Measurements from ENCODE around the gene TMEM126B. TPM values are rescaled to one million over a fixed set of nuclear protein-coding genes. Genes with fewer than 3 reads are reported as not detected.
"Not testable (repeated sequence)": the region's sequence is repeated elsewhere in the genome, so short reads cannot be mapped to it uniquely, and the experiment has no call there.

TMEM126B gene
- total RNA-seq, 1 experiment from 2014 or later, result 74.0 TPM

DNA sequence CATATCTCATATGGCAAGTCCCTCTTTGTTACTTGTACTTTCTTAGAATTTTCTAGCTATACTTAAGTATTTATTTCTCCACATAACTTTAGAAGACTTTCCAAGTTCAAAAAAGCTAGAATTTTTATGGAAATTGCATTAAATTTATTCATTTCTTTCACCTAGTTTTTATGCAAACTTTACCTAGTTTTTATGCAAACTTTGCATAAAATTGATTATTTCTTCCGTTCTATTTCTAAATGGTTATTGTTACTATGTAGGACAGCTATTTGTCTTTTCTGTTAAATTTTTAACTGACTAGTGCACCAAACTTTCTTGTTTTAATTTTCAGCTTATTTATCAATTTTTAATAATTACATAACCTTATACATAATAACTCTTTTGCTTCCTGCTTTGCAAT is 39.8 kb downstream of the TMEM126B start:
- H3K9ac ChIP-seq (ENCODE audit: extremely low read depth, insufficient read length, low read length), result no peak overlapping the region
- DNase-seq, result no peak
- no peaks in the 10 kb centered on the region for H4K20me1 ChIP-seq (ENCODE audit: control insufficient read depth, insufficient read depth, insufficient read length)
- Mint-ChIP-seq H3K27ac (no peak overlapping the region), H3K36me3 (ENCODE audit: insufficient read depth in 1 of 3, low read depth in 3 of 3) (peaks cover 15 to 17% (median 15%) of the 10 kb centered on the region in 3 experiments), H3K9me3 (peaks cover 22 to 24% of the 10 kb centered on the region in 2 experiments), H3K4me3 (no peak overlapping the region), H3K27me3 (ENCODE audit: low read depth) (peaks cover 34% of the 10 kb centered on the region), H3K4me1 (peaks cover 12 to 17% of the 10 kb centered on the region in 2 experiments)
- H3K23me2 ChIP-seq (ENCODE audit: insufficient read length, low read depth, low read length, poor library complexity, severe bottlenecking), result peaks cover 4% of the 10 kb centered on the region
- no peaks in the 10 kb centered on the region; the same call in 1 of the 2 replicates for H3K4me1 ChIP-seq (ENCODE audit: insufficient read depth, low read length)
- no peak overlapping the region for H2BK5ac ChIP-seq (ENCODE audit: insufficient read length, low read length)
- H3K23ac ChIP-seq (ENCODE audit: insufficient read length, low read depth, low read length), result no peak overlapping the region
- H3K14ac ChIP-seq (ENCODE audit: insufficient read depth, low read length), result no peak overlapping the region
- H4K5ac ChIP-seq (ENCODE audit: insufficient read length, low read depth, low read length), result no peak overlapping the region
- no peak for TF ChIP-seq CTCF (conservative IDR thresholded peaks at IDR 0.05)
- H2AFZ ChIP-seq (ENCODE audit: low read length), result no peak overlapping the region
- no peaks in the 10 kb centered on the region for H3K9me3 ChIP-seq (ENCODE audit: control insufficient read depth, low read depth, low read length)
- no peak overlapping the region for H2BK12ac ChIP-seq (ENCODE audit: insufficient read length, low read depth, low read length)
- H3K27me3 ChIP-seq (ENCODE audit: insufficient read depth, low read length), result no peaks in the 10 kb centered on the region; the same call in 1 of the 2 replicates
- H2BK120ac ChIP-seq (ENCODE audit: low read depth, low read length, poor library complexity, severe bottlenecking), result no peak overlapping the region
- no peak overlapping the region for H4K91ac ChIP-seq (ENCODE audit: insufficient read length, low read depth, low read length)
- no peaks in the 10 kb centered on the region for H3K79me1 ChIP-seq (ENCODE audit: insufficient read depth, low read depth, low read length, poor library complexity, severe bottlenecking)
- WGBS (ENCODE audit: extremely low coverage, insufficient read length, low lambda C conversion rate), result no CpG with 5 or more reads among the region's 1 CpG
- no peak overlapping the region for H2BK15ac ChIP-seq (ENCODE audit: low read depth, low read length)
- no peak overlapping the region for H3K18ac ChIP-seq (ENCODE audit: insufficient read length, low read depth, low read length)
- no peak overlapping the region for H3K56ac ChIP-seq (ENCODE audit: insufficient read length, low read depth, low read length)
- H4K8ac ChIP-seq (replicated peaks; ENCODE audit: insufficient read length, low read depth, low read length), result no peak overlapping the region
- H3K27ac ChIP-seq (ENCODE audit: insufficient read length, low read depth, low read length), result no peak overlapping the region
- peaks cover 11% of the 10 kb centered on the region for H3K79me2 ChIP-seq (ENCODE audit: insufficient read depth, low read length)
- no peak overlapping the region for H3K4me2 ChIP-seq (ENCODE audit: insufficient read depth, insufficient read length, low read length)
- H3K4ac ChIP-seq (ENCODE audit: low read depth, low read length), result no peak overlapping the region
- H2AK5ac ChIP-seq (ENCODE audit: insufficient read length, low read length), result no peak overlapping the region
- no peak overlapping the region for H3T11ph ChIP-seq (ENCODE audit: low read length)
- H2BK20ac ChIP-seq (ENCODE audit: low read depth, low read length, poor library complexity, severe bottlenecking), result no peak overlapping the region

GRCh38 chr11:85670949-85671663 is 42.7 kb downstream of the TMEM126B start:
- H3K9me3 ChIP-seq (ENCODE audit: control insufficient read depth, low read depth, low read length); H4K8ac ChIP-seq (replicated peaks; ENCODE audit: insufficient read length, low read depth, low read length); H3K79me2 ChIP-seq (ENCODE audit: insufficient read depth, low read length); H3K27me3 ChIP-seq (ENCODE audit: insufficient read depth, low read length); H3K23ac ChIP-seq (ENCODE audit: insufficient read length, low read depth, low read length); H2AK5ac ChIP-seq (ENCODE audit: insufficient read length, low read length); H3K4me1 Mint-ChIP-seq; H2BK5ac ChIP-seq (ENCODE audit: insufficient read length, low read length); H2BK15ac ChIP-seq (ENCODE audit: low read depth, low read length); H3K56ac ChIP-seq (ENCODE audit: insufficient read length, low read depth, low read length); H3K14ac ChIP-seq (ENCODE audit: insufficient read depth, low read length); H4K91ac ChIP-seq (ENCODE audit: insufficient read length, low read depth, low read length); H4K5ac ChIP-seq (ENCODE audit: insufficient read length, low read depth, low read length); H2AFZ ChIP-seq (ENCODE audit: low read length); H3K4me1 ChIP-seq (ENCODE audit: insufficient read depth, low read length); H3K4me2 ChIP-seq (ENCODE audit: insufficient read depth, insufficient read length, low read length); H4K20me1 ChIP-seq (ENCODE audit: control insufficient read depth, insufficient read depth, insufficient read length); H3K4ac ChIP-seq (ENCODE audit: low read depth, low read length); H3K27ac Mint-ChIP-seq; H3T11ph ChIP-seq (ENCODE audit: low read length); H3K27ac ChIP-seq (ENCODE audit: insufficient read length, low read depth, low read length); H2BK120ac ChIP-seq (ENCODE audit: low read depth, low read length, poor library complexity, severe bottlenecking); H3K18ac ChIP-seq (ENCODE audit: insufficient read length, low read depth, low read length); H2BK20ac ChIP-seq (ENCODE audit: low read depth, low read length, poor library complexity, severe bottlenecking); H3K23me2 ChIP-seq (ENCODE audit: insufficient read length, low read depth, low read length, poor library complexity, severe bottlenecking); H3K4me3 Mint-ChIP-seq; H3K36me3 Mint-ChIP-seq (ENCODE audit: insufficient read depth in 1 of 3, low read depth in 3 of 3); DNase-seq; H3K9ac ChIP-seq (ENCODE audit: extremely low read depth, insufficient read length, low read length); H2BK12ac ChIP-seq (ENCODE audit: insufficient read length, low read depth, low read length); H3K79me1 ChIP-seq (ENCODE audit: insufficient read depth, low read depth, low read length, poor library complexity, severe bottlenecking): not testable (repeated sequence)
- peaks cover 27 to 31% of the 10 kb centered on the region in 2 experiments for H3K9me3 Mint-ChIP-seq
- H3K27me3 Mint-ChIP-seq (ENCODE audit: low read depth), result peaks cover 59% of the 10 kb centered on the region

All from H9 (cell line).